GM12878 (cell line): ENCODE data around the gene MROH2A. TPM values are rescaled to one million over a fixed set of nuclear protein-coding genes. Genes with fewer than 3 reads are reported as not detected.

Experiments
- ATAC-seq: fragments of 200-7000 bp; cut with Tn5 transposase; 3 replicates; pipeline ENCODE4 v1.9.1; 2020; ENCODE audit warnings: mild to moderate bottlenecking, moderate library complexity
- BruUV-seq: library from RNA; stranded (reverse); fragments of 400-500 nt; replicated peaks from 2 replicates; lab custom pipeline; 2021; lab: Mats Ljungman, UMichigan
- CTCF ChIA-PET: fragments of 300-600 bp; sonication (Branson Sonifier 250); formaldehyde crosslinking; extraction: SDS; loops from one replicate; lab custom pipeline; 2021; ENCODE audit warnings: inconsistent platforms; lab: Yijun Ruan, JAX
- POLR2A ChIA-PET: fragments of 350-600 bp; formaldehyde crosslinking; extraction: SDS; loops from one replicate; lab custom pipeline; 2021; ENCODE audit warnings: inconsistent platforms; lab: Charles Lee
- RAD21 ChIA-PET: fragments of 300-600 bp; sonication (Branson Sonifier 250); formaldehyde crosslinking; loops from one replicate; lab custom pipeline; 2023; ENCODE audit warnings: antibody characterized with exemption; ENCODE audit not compliant: unreplicated experiment; lab: Charles Lee
- SMC1A ChIA-PET: fragments of 300-600 bp; sonication (Branson Sonifier 250); formaldehyde crosslinking; loops from one replicate; lab custom pipeline; 2023; ENCODE audit not compliant: unreplicated experiment, uncharacterized antibody; lab: Charles Lee
- DNase-seq: peaks from one replicate; pipeline ENCODE4 v3.0.0-alpha.2; 2011; ENCODE audit warnings: low read depth, low spot score
- FAIRE-seq: peaks from 3 replicates; lab custom pipeline; 2011; peaks lifted over from hg19 to GRCh38; lab: Jason Lieb, UNC
- H2AFZ ChIP-seq: 2 replicates; pipeline ENCODE4 v1.6.0; 2011; ENCODE audit warnings: low read depth, low read length, control low read depth; ENCODE audit not compliant: control insufficient read depth
- H3K27ac ChIP-seq: 2 replicates; pipeline ENCODE4 v1.5.1; 2011; ENCODE audit warnings: control low read depth; ENCODE audit not compliant: control insufficient read depth, insufficient read depth
- H3K27me3 ChIP-seq, 2 experiments: replicated peaks in 1 of 2; 2 replicates each; pipeline versions ENCODE4 v1.6.0 to v1.6.1; 2011; ENCODE audit warnings: low read length in 1 of 2; ENCODE audit not compliant: control insufficient read depth in 2 of 2, insufficient read depth in 2 of 2
- H3K36me3 ChIP-seq, 2 experiments: 2 replicates each; pipeline ENCODE4 v1.5.1; 2011; ENCODE audit warnings: low read length in 1 of 2; ENCODE audit not compliant: control insufficient read depth in 2 of 2, insufficient read depth in 2 of 2
- H3K4me1 ChIP-seq: 2 replicates; pipeline ENCODE4 v1.6.1; 2011; ENCODE audit warnings: mild to moderate bottlenecking, low read length, moderate library complexity, mixed read lengths; ENCODE audit not compliant: control insufficient read depth, insufficient read depth
- H3K4me2 ChIP-seq: 2 replicates; pipeline ENCODE4 v1.6.0; 2011; ENCODE audit warnings: control low read depth; ENCODE audit not compliant: control insufficient read depth, insufficient read depth
- H3K4me3 ChIP-seq: fragments of 200-600 bp; sonication (generic); 2 replicates; pipeline ENCODE4 v1.5.1; 2016
- H3K79me2 ChIP-seq: 2 replicates; pipeline ENCODE4 v1.6.0; 2011; ENCODE audit warnings: low read length; ENCODE audit not compliant: control insufficient read depth, insufficient read depth
- H3K9ac ChIP-seq: 2 replicates; pipeline ENCODE4 v1.8.0; 2011; ENCODE audit warnings: low read length, control low read depth, mixed read lengths; ENCODE audit not compliant: control insufficient read depth, insufficient read depth
- H3K9me3 ChIP-seq: replicated peaks from 3 replicates; pipeline ENCODE4 v1.5.1; 2011; ENCODE audit warnings: mild to moderate bottlenecking, low read length; ENCODE audit not compliant: control insufficient read depth, insufficient read depth
- H4K20me1 ChIP-seq: 2 replicates; pipeline ENCODE4 v1.6.0; 2011; ENCODE audit not compliant: control insufficient read depth, insufficient read depth
- ETV6 ChIP-seq, 2 experiments: fragments of 450-650 bp in 1 of 2; IDR thresholded peaks in 1 of 2; conservative IDR thresholded peaks in 1 of 2; 2 replicates each; pipeline ENCODE4 v1.6.1; 2014; ENCODE audit warnings: antibody characterized with exemption in 1 of 2, borderline replicate concordance in 1 of 2, low read depth in 1 of 2, mild to moderate bottlenecking in 1 of 2, moderate library complexity in 1 of 2
- POLR2A ChIP-seq: IDR thresholded peaks from 2 replicates; pipeline ENCODE4 v1.6.1; 2011; ENCODE audit warnings: low read depth, mild to moderate bottlenecking, low read length
- TARDBP ChIP-seq: IDR thresholded peaks from 2 replicates; pipeline ENCODE4 v1.6.1; 2016; ENCODE audit warnings: borderline replicate concordance
- WGBS: methylation state at CpG from one replicate; pipeline ENCODE4 v1.1.6; 2016; ENCODE audit warnings: low lambda C conversion rate; ENCODE audit not compliant: insufficient replicate concordance, insufficient coverage; ENCODE audit errors: missing lambda C conversion rate; 5-methylcytosine and 5-hydroxymethylcytosine counted together
- in situ Hi-C: fragments of 300-500 bp; cut with MboI; formaldehyde crosslinking; loops from 9 replicates; pipeline ENCODE4 v1.14.3; 2018; ENCODE audit warnings: mixed read lengths
- intact Hi-C: fragments of 100-400 bp; cut with micrococcal nuclease; formaldehyde crosslinking; loops from one replicate; pipeline ENCODE4 v1.14.2; 2022; ENCODE audit not compliant: unreplicated experiment
- polyA plus RNA-seq, 11 experiments: library from polyadenylated mRNA; depleted of rRNA in 4 of 11; unstranded in 6 of 11; stranded (reverse) in 5 of 11; fragments of >200 nt; fragmentation: Nextera tagmentation in 4 of 11; fragmentation: Illumina TruSeq in 1 of 11; extraction: Ambion mirVana in 4 of 11; extraction: Trizol in 1 of 11; gene quantifications; 1 replicate in 1 of 11; 2 replicates in 10 of 11; pipeline versions ENCODE4 v1.2.1 to v1.2.3, GENCODE V29; 2011 to 2016; ENCODE audit warnings: inconsistent platforms in 2 of 11, missing spikeins in 2 of 11, low read depth in 1 of 11
- total RNA-seq, 4 experiments: library from RNA; depleted of rRNA in 3 of 4; stranded (reverse); fragments of >200 nt in 3 of 4; fragmentation: Illumina TruSeq in 1 of 4; extraction: Trizol in 1 of 4; gene quantifications; 2 replicates each; pipeline versions ENCODE4 v1.2.1 to v1.2.3, GENCODE V29; 2013 to 2021

The MROH2A gene
- total and polyA plus RNA-seq, 10 of the 15 experiments (the other 5 are each of a cell fraction or from before 2014, with no cell fraction given) = not detected

GRCh38 chr2:233833345-233833744 lies 55.2 kb downstream of the MROH2A start:
- no peak overlapping the region for H2AFZ ChIP-seq
- H4K20me1 ChIP-seq = no peaks in the 10 kb centered on the region
- intact Hi-C loops (no loop called here), in situ Hi-C loops (no loop called here)
- no TSS peak for BruUV-seq
- H3K4me3 ChIP-seq = no peak overlapping the region
- 81% methylated on average over 9 of the region's 10 CpGs for WGBS
- ChIA-PET POLR2A (no interaction called here), SMC1A (no interaction called here), CTCF (interaction anchor here (1.0 to 1.5 kb wide), 2 partner anchors 24 to 390 kb away, joined by 3 to 4 read pairs; no protein-coding TSS in a partner anchor), RAD21 (no interaction called here)
- peaks cover 17 to 30% of the 10 kb centered on the region in 2 experiments for H3K36me3 ChIP-seq
- H3K9me3 ChIP-seq = no peaks in the 10 kb centered on the region
- H3K9ac ChIP-seq = no peak overlapping the region
- no peaks in the 10 kb centered on the region for H3K27me3 ChIP-seq
- DNase-seq (no peak), ATAC-seq (no peak), FAIRE-seq (no peak)
- peaks cover 10% of the 10 kb centered on the region for H3K79me2 ChIP-seq
- H3K4me2 ChIP-seq = no peak overlapping the region
- no peak overlapping the region for H3K27ac ChIP-seq
- 0 out of 2 replicates have a peak, but pooled peaks cover 3% of the 10 kb centered on the region for H3K4me1 ChIP-seq
- TF ChIP-seq ETV6 (conservative IDR thresholded peaks at IDR 0.05 in 1 of 2, IDR thresholded peaks at IDR 0.05 in 1 of 2; ENCODE audit: borderline replicate concordance in 1 of 2, low read depth in 1 of 2) = no peak

GRCh38 chr2:233835230-233836186 lies 57.4 kb downstream of the MROH2A start:
- H3K9me3 ChIP-seq = no peaks in the 10 kb centered on the region
- intact Hi-C loops = no loop called here
- 88% methylated on average over 14 of the region's 14 CpGs for WGBS
- H3K27me3 ChIP-seq = no peaks in the 10 kb centered on the region
- H3K4me3 ChIP-seq = no peak overlapping the region
- H4K20me1 ChIP-seq = no peaks in the 10 kb centered on the region
- peaks cover 32 to 50% of the 10 kb centered on the region in 2 experiments for H3K36me3 ChIP-seq
- ChIA-PET CTCF (no interaction called here), SMC1A (no interaction called here), RAD21 (no interaction called here), POLR2A (no interaction called here)
- no peak overlapping the region for H3K4me2 ChIP-seq
- no peak for FAIRE-seq
- no peak overlapping the region for H3K27ac ChIP-seq
- in situ Hi-C loops = no loop called here
- H3K79me2 ChIP-seq = peaks cover 31% of the 10 kb centered on the region
- peak; percentile 44; the same call in 1 of the 2 replicates for TF ChIP-seq POLR2A
- no peak for TF ChIP-seq TARDBP
- H3K4me1 ChIP-seq = peaks cover 13% of the 10 kb centered on the region
- H2AFZ ChIP-seq = no peak overlapping the region
- H3K9ac ChIP-seq = no peak overlapping the region
- no TSS peak for BruUV-seq
- ATAC-seq = no peak
- DNase-seq = no peak
